ENCODE results near the gene CDK5RAP1. TPM values are rescaled to one million over a fixed set of nuclear protein-coding genes. Genes with fewer than 3 reads are reported as not detected.

The CDK5RAP1 gene
- total and polyA plus RNA-seq, 2 of the 8 experiments (the other 6 are each of a cell fraction or from before 2014, with no cell fraction given): 37.8 to 46.6 TPM

DNA sequence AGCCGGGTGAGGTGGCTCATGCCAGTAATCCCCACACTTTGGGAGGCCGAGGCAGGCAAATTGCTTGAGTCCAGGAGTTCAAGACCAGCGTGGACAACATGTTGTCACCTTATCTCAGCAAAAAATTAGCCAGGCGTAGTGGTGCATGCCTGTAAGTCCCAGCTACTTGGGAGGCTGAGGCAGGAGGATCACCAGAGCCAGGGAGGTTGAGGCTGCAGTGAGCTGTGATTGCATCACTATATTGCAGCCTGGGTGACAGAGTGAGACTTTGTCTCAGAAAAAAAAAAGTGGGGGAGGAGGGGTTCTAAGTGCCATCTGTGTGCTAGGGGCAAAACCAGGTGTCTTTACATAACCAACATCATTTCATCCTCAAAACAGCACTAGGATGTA is 48.3 kb downstream of the CDK5RAP1 start:
- Histone ChIP-seq H2AFZ (ENCODE audit: low read length) (no peak overlapping the region), H2BK15ac (ENCODE audit: low read length) (no peak overlapping the region), H3K4me1 (replicated peaks in 1 of 4; ENCODE audit: control insufficient read depth in 3 of 4, insufficient read depth in 4 of 4, low read length in 3 of 4) (peaks cover 9 to 14% (median 10%) of the 10 kb centered on the region in 4 experiments; a peak in 6 of 7 replicates), H3K4me3 (ENCODE audit: extremely low read depth in 1 of 4, insufficient read depth in 2 of 4, low read depth in 3 of 4, low read length in 4 of 4) (no peak overlapping the region), H3K36me3 (ENCODE audit: control insufficient read depth in 2 of 4, insufficient read depth in 4 of 4, low read length in 3 of 4) (no peaks in the 10 kb centered on the region), H3K27ac (ENCODE audit: low read depth, low read length) (no peak overlapping the region), H3K79me2 (ENCODE audit: control insufficient read depth in 1 of 2, insufficient read depth in 2 of 2, low read length in 2 of 2) (no peaks in the 10 kb centered on the region), H4K20me1 (replicated peaks in 1 of 2; ENCODE audit: control insufficient read depth in 1 of 2, insufficient read depth in 2 of 2, low read length in 2 of 2) (no peaks in the 10 kb centered on the region), H2BK12ac (ENCODE audit: low read depth, low read length) (no peak overlapping the region), H3K18ac (ENCODE audit: extremely low read depth, low read length) (no peak overlapping the region), H2AK5ac (ENCODE audit: low read depth, low read length) (no peak overlapping the region), H3K4me2 (ENCODE audit: insufficient read depth in 1 of 2, low read depth in 2 of 2, low read length in 2 of 2) (no peak overlapping the region), H3K27me3 (replicated peaks in 1 of 4; ENCODE audit: control insufficient read depth in 3 of 4, extremely low read depth in 1 of 4, insufficient read depth in 3 of 4, low read length in 3 of 4) (no peaks in the 10 kb centered on the region), H4K5ac (ENCODE audit: insufficient read length, low read depth, low read length) (no peak overlapping the region), H3K9me3 (ENCODE audit: insufficient read depth in 2 of 2, low read depth in 1 of 2, low read length in 1 of 2) (no peaks in the 10 kb centered on the region), H4K8ac (ENCODE audit: extremely low read depth, insufficient read depth, low read length) (0 out of 2 replicates have a peak overlapping the region, but pooled peaks have one; percentile 7), H3K56ac (replicated peaks; ENCODE audit: insufficient read length, low read depth, low read length) (no peak overlapping the region), H4K91ac (replicated peaks; ENCODE audit: insufficient read length, low read length) (no peak overlapping the region), H3K23ac (ENCODE audit: insufficient read length) (no peak overlapping the region), H3K79me1 (ENCODE audit: low read depth, low read length) (no peaks in the 10 kb centered on the region), H2BK20ac (ENCODE audit: low read length) (no peak overlapping the region), H3K23me2 (ENCODE audit: low read depth, low read length) (no peaks in the 10 kb centered on the region), H3K9ac (replicated peaks in 1 of 4; ENCODE audit: extremely low read depth in 1 of 4, low read depth in 3 of 4, low read length in 3 of 4) (no peak overlapping the region), H2BK120ac (replicated peaks; ENCODE audit: low read depth, low read length) (no peak overlapping the region), H2BK5ac (ENCODE audit: low read depth, low read length) (0 out of 2 replicates have a peak overlapping the region, but pooled peaks have one; percentile 85), H3K4ac (replicated peaks; ENCODE audit: insufficient read length, low read depth, low read length) (no peak overlapping the region), H3K14ac (ENCODE audit: insufficient read length) (no peak overlapping the region)
- CTCF ChIA-PET (ENCODE audit: partially characterized antibody): no interaction called here
- FAIRE-seq (no peak), DNase-seq (ENCODE audit: low read depth in 1 of 2, low spot score in 2 of 2) (no peak)
- WGBS, 2 experiments (ENCODE audit: extremely low coverage in 1 of 2, insufficient coverage in 1 of 2, insufficient read length in 1 of 2, insufficient replicate concordance in 2 of 2, low coverage in 1 of 2, low lambda C conversion rate in 2 of 2, missing lambda C conversion rate in 1 of 2): 79% methylated on average over 4 of the region's 4 CpGs; no CpG with 5 or more reads in 1 of the 2 experiments
- POLR2A ChIA-PET (ENCODE audit: partially characterized antibody): no interaction called here
- no peak for TF ChIP-seq CREB1 (IDR thresholded peaks at IDR 0.05)
- TF ChIP-seq EZH2 (IDR thresholded peaks at IDR 0.05; ENCODE audit: low read depth, low read length, severe bottlenecking): no peak
- TF ChIP-seq CHD1 (IDR thresholded peaks at IDR 0.05; ENCODE audit: low read depth, low read length): no peak
- no peak for TF ChIP-seq EGR1 (IDR thresholded peaks at IDR 0.05; ENCODE audit: borderline replicate concordance, low read depth, low read length)
- TF ChIP-seq BRCA1 (IDR thresholded peaks at IDR 0.05; ENCODE audit: low read depth, low read length): no peak
- TF ChIP-seq POLR2AphosphoS5 (IDR thresholded peaks at IDR 0.05; ENCODE audit: low read depth, low read length): no peak
- TF ChIP-seq KDM1A (IDR thresholded peaks at IDR 0.05; ENCODE audit: borderline replicate concordance, low read length): no peak
- TF ChIP-seq CTBP2 (IDR thresholded peaks at IDR 0.05; ENCODE audit: borderline replicate concordance, insufficient read depth, insufficient read length, low read length): no peak
- TF ChIP-seq, protein P1, sequence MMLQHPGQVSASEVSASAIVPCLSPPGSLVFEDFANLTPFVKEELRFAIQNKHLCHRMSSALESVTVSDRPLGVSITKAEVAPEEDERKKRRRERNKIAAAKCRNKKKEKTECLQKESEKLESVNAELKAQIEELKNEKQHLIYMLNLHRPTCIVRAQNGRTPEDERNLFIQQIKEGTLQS (IDR thresholded peaks at IDR 0.05; ENCODE audit: insufficient read depth, low read depth, low read length): no peak
- TF ChIP-seq POU5F1 (IDR thresholded peaks at IDR 0.05; ENCODE audit: low read depth, low read length): no peak
- no peak for TF ChIP-seq MAFK (IDR thresholded peaks at IDR 0.05; ENCODE audit: low read depth, low read length)

All from H1 (cell line).